ENCODE results near the gene GRIA3.

DNA sequence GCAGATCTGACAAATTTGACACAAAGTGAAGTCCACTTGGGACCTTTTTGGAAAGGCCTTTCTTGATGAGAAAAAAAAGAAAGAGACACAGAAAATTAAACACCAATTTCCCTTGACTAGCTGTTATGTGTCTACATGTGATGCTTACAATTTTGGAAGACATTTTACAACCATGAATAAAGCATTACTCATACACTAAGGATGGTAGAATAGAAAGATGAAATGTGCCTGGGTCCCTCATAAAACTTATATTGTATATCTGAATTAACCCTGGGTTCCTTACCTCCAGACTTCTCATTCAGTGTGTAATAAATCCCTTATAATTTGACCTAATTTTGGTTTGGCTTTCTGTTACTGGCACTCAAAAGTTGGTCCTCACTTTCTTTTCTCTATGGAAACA is 16.5 kb upstream of the GRIA3 start:
- no peak for TF ChIP-seq CTCF (IDR thresholded peaks at IDR 0.05)
- TF ChIP-seq EP300 (IDR thresholded peaks at IDR 0.05) = no peak
- TF ChIP-seq POLR2A (IDR thresholded peaks at IDR 0.05) = no peak
